HEK293 (cell line): ENCODE data around the gene PLEKHA6.

Experiments
- CTCF ChIA-PET: fragments of 350-600 bp; formaldehyde crosslinking; extraction: SDS; loops from one replicate; lab custom pipeline; 2021; ENCODE audit warnings: antibody characterized with exemption; lab: Yijun Ruan, JAX
- POLR2A ChIA-PET: fragments of 300-600 bp; formaldehyde crosslinking; extraction: SDS; loops from one replicate; lab custom pipeline; 2020; ENCODE audit warnings: antibody characterized with exemption, inconsistent platforms; lab: Yijun Ruan, JAX
- H3K27ac ChIP-seq: fragments of 200-500 bp; sonication (Bioruptor generic); 2 replicates; pipeline ENCODE4 v1.5.1; 2014; ENCODE audit warnings: low read depth, low read length, control low read depth, inconsistent platforms; ENCODE audit errors: extremely low read depth
- H3K36me3 ChIP-seq, 2 experiments: fragments of 200-500 bp in 1 of 2; sonication (Bioruptor generic) in 1 of 2; 1 replicate in 1 of 2; 2 replicates in 1 of 2; pipeline ENCODE4 v1.5.1; 2014 to 2017; ENCODE audit warnings: inconsistent platforms in 2 of 2, low read length in 2 of 2; ENCODE audit not compliant: control insufficient read depth in 2 of 2, insufficient read depth in 1 of 2
- H3K4me1 ChIP-seq: fragments of 200-500 bp; sonication (Bioruptor generic); 2 replicates; pipeline ENCODE4 v1.5.1; 2014; ENCODE audit warnings: mild to moderate bottlenecking, low read length, inconsistent platforms; ENCODE audit not compliant: control insufficient read depth, insufficient read depth
- H3K4me3 ChIP-seq: 2 replicates; pipeline ENCODE4 v1.5.1; 2011; ENCODE audit warnings: low read depth, mild to moderate bottlenecking, control low read depth, low read length, moderate library complexity
- H3K9me3 ChIP-seq: fragments of 200-500 bp; sonication (Bioruptor generic); 2 replicates; pipeline ENCODE4 v1.5.1; 2014; ENCODE audit warnings: low read depth, low read length, inconsistent platforms; ENCODE audit not compliant: control insufficient read depth, insufficient read depth
- ATF2 ChIP-seq: fragments of 450-650 bp; formaldehyde crosslinking; IDR thresholded peaks from 2 replicates; pipeline ENCODE4 v1.5.1; 2016; ENCODE audit warnings: missing biosample characterization, missing genetic modification characterization, low read depth
- GLI4 ChIP-seq: fragments of 450-650 bp; formaldehyde crosslinking; IDR thresholded peaks from 2 replicates; pipeline ENCODE4 v1.5.1; 2016; ENCODE audit warnings: missing biosample characterization, missing genetic modification characterization
- KLF7 ChIP-seq: fragments of 450-650 bp; formaldehyde crosslinking; IDR thresholded peaks from 2 replicates; pipeline ENCODE4 v1.5.1; 2016; ENCODE audit warnings: missing biosample characterization, missing genetic modification characterization, borderline replicate concordance
- PBX3 ChIP-seq: sonication (generic); formaldehyde crosslinking; IDR thresholded peaks from 2 replicates; pipeline ENCODE4 v1.8.1; 2022; ENCODE audit warnings: mild to moderate bottlenecking, moderate library complexity, missing genetic modification reagents
- TCF7L2 ChIP-seq: IDR thresholded peaks from 2 replicates; pipeline ENCODE4 v1.6.1; 2011; ENCODE audit warnings: low read depth, mild to moderate bottlenecking, inconsistent platforms, low read length, moderate library complexity, borderline replicate concordance
- ZBTB48 ChIP-seq: fragments of 450-650 bp; formaldehyde crosslinking; IDR thresholded peaks from 2 replicates; pipeline ENCODE4 v1.5.1; 2016; ENCODE audit warnings: missing biosample characterization, missing genetic modification characterization
- ZBTB8A ChIP-seq: fragments of 450-650 bp; formaldehyde crosslinking; IDR thresholded peaks from 2 replicates; pipeline ENCODE4 v1.5.1; 2016; ENCODE audit warnings: missing biosample characterization, missing genetic modification characterization
- ZNF114 ChIP-seq: fragments of 450-650 bp; formaldehyde crosslinking; IDR thresholded peaks from 2 replicates; pipeline ENCODE4 v1.5.0; 2017; ENCODE audit warnings: missing biosample characterization, missing genetic modification characterization
- ZNF157 ChIP-seq: fragments of 450-650 bp; formaldehyde crosslinking; IDR thresholded peaks from 2 replicates; pipeline ENCODE4 v1.5.1; 2016; ENCODE audit warnings: missing biosample characterization, missing genetic modification characterization
- ZNF214 ChIP-seq: fragments of 450-650 bp; formaldehyde crosslinking; IDR thresholded peaks from 2 replicates; pipeline ENCODE4 v1.5.1; 2017; ENCODE audit warnings: missing biosample characterization, mild to moderate bottlenecking, missing genetic modification characterization, borderline replicate concordance
- ZNF280D ChIP-seq: fragments of 450-650 bp; formaldehyde crosslinking; IDR thresholded peaks from 2 replicates; pipeline ENCODE4 v1.5.1; 2016; ENCODE audit warnings: missing biosample characterization, missing genetic modification characterization
- ZNF292 ChIP-seq: fragments of 450-650 bp; formaldehyde crosslinking; IDR thresholded peaks from 2 replicates; pipeline ENCODE4 v1.5.1; 2016; ENCODE audit warnings: low read depth, missing biosample characterization, missing genetic modification characterization, borderline replicate concordance
- ZNF354C ChIP-seq: fragments of 450-650 bp; formaldehyde crosslinking; IDR thresholded peaks from 2 replicates; pipeline ENCODE4 v1.5.1; 2016; ENCODE audit warnings: missing biosample characterization, missing genetic modification characterization, low read depth, borderline replicate concordance
- ZNF473 ChIP-seq: fragments of 450-650 bp; formaldehyde crosslinking; IDR thresholded peaks from 2 replicates; pipeline ENCODE4 v1.5.1; 2017; ENCODE audit warnings: missing biosample characterization, missing genetic modification characterization
- ZNF510 ChIP-seq: fragments of 450-650 bp; formaldehyde crosslinking; IDR thresholded peaks from 2 replicates; pipeline ENCODE4 v1.5.1; 2018; ENCODE audit warnings: mild to moderate bottlenecking, missing genetic modification characterization, missing biosample characterization; ENCODE audit not compliant: insufficient replicate concordance
- ZNF529 ChIP-seq: fragments of 450-650 bp; formaldehyde crosslinking; IDR thresholded peaks from 2 replicates; pipeline ENCODE4 v1.5.1; 2017; ENCODE audit warnings: missing genetic modification characterization, missing biosample characterization; ENCODE audit not compliant: insufficient replicate concordance
- ZNF548 ChIP-seq: fragments of 450-650 bp; formaldehyde crosslinking; IDR thresholded peaks from 2 replicates; pipeline ENCODE4 v1.5.1; 2016; ENCODE audit warnings: missing biosample characterization, missing genetic modification characterization
- ZNF580 ChIP-seq: fragments of 450-650 bp; formaldehyde crosslinking; IDR thresholded peaks from 2 replicates; pipeline ENCODE4 v1.5.1; 2016; ENCODE audit warnings: missing biosample characterization, missing genetic modification characterization
- ZNF596 ChIP-seq: fragments of 450-650 bp; IDR thresholded peaks from 2 replicates; pipeline ENCODE4 v1.5.0; 2018; ENCODE audit warnings: missing biosample characterization, mild to moderate bottlenecking, missing genetic modification characterization, moderate library complexity
- ZNF645 ChIP-seq: fragments of 450-650 bp; formaldehyde crosslinking; IDR thresholded peaks from 2 replicates; pipeline ENCODE4; 2016; ENCODE audit warnings: missing biosample characterization, missing genetic modification characterization
- ZNF660 ChIP-seq: fragments of 450-650 bp; IDR thresholded peaks from 2 replicates; pipeline ENCODE4 v1.5.1; 2018; ENCODE audit warnings: missing biosample characterization, mild to moderate bottlenecking, missing genetic modification characterization
- ZNF76 ChIP-seq: fragments of 450-650 bp; formaldehyde crosslinking; IDR thresholded peaks from 2 replicates; pipeline ENCODE4; 2016; ENCODE audit warnings: low read depth, missing biosample characterization, missing genetic modification characterization, borderline replicate concordance
- ZNF785 ChIP-seq: fragments of 450-650 bp; formaldehyde crosslinking; IDR thresholded peaks from 2 replicates; pipeline ENCODE4 v1.5.1; 2016; ENCODE audit warnings: missing biosample characterization, missing genetic modification characterization
- ZSCAN4 ChIP-seq: fragments of 450-650 bp; formaldehyde crosslinking; IDR thresholded peaks from 2 replicates; pipeline ENCODE4 v1.5.1; 2017; ENCODE audit warnings: missing biosample characterization, missing genetic modification characterization

PLEKHA6 gene

GRCh38 chr1:204376465-204376864 lies 16.7 kb upstream of the PLEKHA6 start:
- no peaks in the 10 kb centered on the region for H3K9me3 ChIP-seq
- CTCF ChIA-PET: interaction anchor here (0.6 to 3.1 kb wide), 4 partner anchors 9 to 213 kb away, joined by 3 to 14 read pairs (median 6); no protein-coding TSS in a partner anchor
- no peak overlapping the region for H3K27ac ChIP-seq
- no peaks in the 10 kb centered on the region for H3K4me1 ChIP-seq
- no peaks in the 10 kb centered on the region for H3K36me3 ChIP-seq
- TF ChIP-seq ZNF645 (tag by site-specific recombination): no peak
- no peak for TF ChIP-seq ZBTB48 (tag by site-specific recombination)
- TF ChIP-seq ZBTB8A (tag by site-specific recombination): no peak
- no peak for TF ChIP-seq ZNF785 (tag by site-specific recombination)
- no peak for TF ChIP-seq ZNF529
- no peak for TF ChIP-seq ZNF473 (tag by site-specific recombination)
- no peak for TF ChIP-seq ZNF292 (tag by site-specific recombination)
- TF ChIP-seq ZNF214 (tag by site-specific recombination): no peak
- no peak for TF ChIP-seq ZNF354C
- no peak for TF ChIP-seq ZNF76
- TF ChIP-seq ZNF548 (tag by site-specific recombination): no peak
- TF ChIP-seq ATF2 (tag by site-specific recombination): no peak
- no peak for TF ChIP-seq GLI4
- no peak for TF ChIP-seq ZNF157 (tag by site-specific recombination)
- no peak for TF ChIP-seq ZNF114
- TF ChIP-seq ZNF510 (tag by site-specific recombination): no peak
- TF ChIP-seq ZNF280D: no peak
- no peak for TF ChIP-seq ZSCAN4 (tag by site-specific recombination)
- POLR2A ChIA-PET: interaction anchor here (0.6 kb wide), 1 partner anchor 1086 kb away, joined by 5 read pairs; no protein-coding TSS in a partner anchor
- no peak overlapping the region for H3K4me3 ChIP-seq

GRCh38 chr1:204373911-204374310 lies 14.2 kb upstream of the PLEKHA6 start:
- Histone ChIP-seq H3K27ac (no peak overlapping the region), H3K4me1 (no peaks in the 10 kb centered on the region), H3K9me3 (no peaks in the 10 kb centered on the region), H3K4me3 (no peak overlapping the region), H3K36me3 (no peaks in the 10 kb centered on the region)
- CTCF ChIA-PET: interaction anchor here (1.0 to 3.8 kb wide), 3 partner anchors 10 to 211 kb away, joined by 5 to 16 read pairs (median 11); no protein-coding TSS in a partner anchor
- POLR2A ChIA-PET: no interaction called here
- TF ChIP-seq ZNF292 (tag by site-specific recombination) (no peak), PBX3 (CRISPR knock-in tag) (no peak), ZNF548 (tag by site-specific recombination) (no peak), ZNF660 (tag by site-specific recombination) (no peak), ZNF580 (tag by site-specific recombination) (no peak), TCF7L2 (no peak), ZNF596 (tag by site-specific recombination) (no peak), KLF7 (tag by site-specific recombination) (no peak)
